ENCODE data around the gene NAALADL2. TPM values are rescaled to one million over a fixed set of nuclear protein-coding genes. Genes with fewer than 3 reads are reported as not detected.

NAALADL2 gene
- total RNA-seq, 1 experiment from 2014 or later, result 12.8 TPM

DNA sequence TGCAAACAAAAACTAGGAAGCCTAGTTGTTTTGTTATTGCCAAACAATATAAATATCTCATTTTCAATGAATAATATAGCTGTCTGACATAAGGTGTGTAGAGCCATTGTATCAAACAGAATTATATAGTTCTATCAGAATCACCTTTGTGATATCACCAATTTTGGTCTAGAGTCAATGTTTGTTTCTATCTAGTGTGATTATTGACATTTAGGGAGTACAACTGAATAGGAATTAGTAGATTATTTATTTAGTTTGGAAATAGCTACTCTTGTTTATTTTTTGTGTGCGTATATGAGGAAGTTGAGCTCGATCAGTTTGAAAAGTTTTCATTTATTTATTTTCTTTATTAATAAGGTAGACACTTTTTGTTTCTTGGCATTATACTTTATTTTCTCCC lies 389.7 kb downstream of the NAALADL2 start:
- H3K9me3 ChIP-seq (ENCODE audit: insufficient read depth, low read depth), result no peaks in the 10 kb centered on the region
- DNase-seq, result no peak
- no peaks in the 10 kb centered on the region for H4K20me1 ChIP-seq (ENCODE audit: insufficient read depth)
- no peak overlapping the region for H3K27ac ChIP-seq
- no TSS peak for BruUV-seq (replicated peaks)
- H3K4me1 ChIP-seq (replicated peaks; ENCODE audit: insufficient read depth), result no peaks in the 10 kb centered on the region
- POLR2A ChIA-PET (ENCODE audit: unreplicated experiment), result interaction anchor here (0.6 kb wide), 1 partner anchor 20 kb away, joined by 5 read pairs; no protein-coding TSS in a partner anchor
- no peak overlapping the region for H3K4me2 ChIP-seq
- CTCF ChIA-PET, result no interaction called here
- H3K9me2 ChIP-seq (ENCODE audit: insufficient read depth), result no peaks in the 10 kb centered on the region; the same call in 1 of the 2 replicates
- H3K36me3 ChIP-seq (ENCODE audit: low read depth), result no peaks in the 10 kb centered on the region
- H3K4me3 ChIP-seq, result no peak overlapping the region
- no peak overlapping the region for H2AFZ ChIP-seq
- intact Hi-C loops (cut with micrococcal nuclease; ENCODE audit: unreplicated experiment), result no loop called here
- H3K27me3 ChIP-seq (ENCODE audit: insufficient read depth, low read depth), result no peaks in the 10 kb centered on the region
- TF ChIP-seq, protein P1, sequence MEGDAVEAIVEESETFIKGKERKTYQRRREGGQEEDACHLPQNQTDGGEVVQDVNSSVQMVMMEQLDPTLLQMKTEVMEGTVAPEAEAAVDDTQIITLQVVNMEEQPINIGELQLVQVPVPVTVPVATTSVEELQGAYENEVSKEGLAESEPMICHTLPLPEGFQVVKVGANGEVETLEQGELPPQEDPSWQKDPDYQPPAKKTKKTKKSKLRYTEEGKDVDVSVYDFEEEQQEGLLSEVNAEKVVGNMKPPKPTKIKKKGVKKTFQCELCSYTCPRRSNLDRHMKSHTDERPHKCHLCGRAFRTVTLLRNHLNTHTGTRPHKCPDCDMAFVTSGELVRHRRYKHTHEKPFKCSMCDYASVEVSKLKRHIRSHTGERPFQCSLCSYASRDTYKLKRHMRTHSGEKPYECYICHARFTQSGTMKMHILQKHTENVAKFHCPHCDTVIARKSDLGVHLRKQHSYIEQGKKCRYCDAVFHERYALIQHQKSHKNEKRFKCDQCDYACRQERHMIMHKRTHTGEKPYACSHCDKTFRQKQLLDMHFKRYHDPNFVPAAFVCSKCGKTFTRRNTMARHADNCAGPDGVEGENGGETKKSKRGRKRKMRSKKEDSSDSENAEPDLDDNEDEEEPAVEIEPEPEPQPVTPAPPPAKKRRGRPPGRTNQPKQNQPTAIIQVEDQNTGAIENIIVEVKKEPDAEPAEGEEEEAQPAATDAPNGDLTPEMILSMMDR (conservative IDR thresholded peaks at IDR 0.05), result no peak
- no peak for TF ChIP-seq EZH2 (IDR thresholded peaks at IDR 0.05; ENCODE audit: low read depth)
- H3K79me2 ChIP-seq (ENCODE audit: low read depth), result no peaks in the 10 kb centered on the region
- no peaks in the 10 kb centered on the region for H3F3A ChIP-seq (ENCODE audit: insufficient read depth, low read depth)

- ChIA-PET CTCF (no interaction called here), POLR2A (ENCODE audit: unreplicated experiment) (no interaction called here)
- DNase-seq, result no peak
- Histone ChIP-seq H4K20me1 (ENCODE audit: insufficient read depth) (no peaks in the 10 kb centered on the region), H3K27me3 (ENCODE audit: insufficient read depth, low read depth) (no peaks in the 10 kb centered on the region), H3K27ac (no peak overlapping the region), H3K9me3 (ENCODE audit: insufficient read depth, low read depth) (no peaks in the 10 kb centered on the region), H3K79me2 (ENCODE audit: low read depth) (no peaks in the 10 kb centered on the region), H3K36me3 (ENCODE audit: low read depth) (no peaks in the 10 kb centered on the region), H3K4me1 (replicated peaks; ENCODE audit: insufficient read depth) (no peaks in the 10 kb centered on the region), H3F3A (ENCODE audit: insufficient read depth, low read depth) (no peaks in the 10 kb centered on the region), H3K9me2 (ENCODE audit: insufficient read depth) (no peaks in the 10 kb centered on the region), H3K4me3 (no peak overlapping the region), H2AFZ (no peak overlapping the region), H3K4me2 (no peak overlapping the region)
- TF ChIP-seq, protein P1 (conservative IDR thresholded peaks at IDR 0.05), result no peak
- TF ChIP-seq EZH2 (IDR thresholded peaks at IDR 0.05; ENCODE audit: low read depth), result no peak
- intact Hi-C loops (cut with micrococcal nuclease; ENCODE audit: unreplicated experiment), result no loop called here
- BruUV-seq (replicated peaks), result no TSS peak
Measured at GRCh38 chr3:175255698-175256097, 396.6 kb downstream of the NAALADL2 start.

GRCh38 chr3:175257123-175257522 lies 398.0 kb downstream of the NAALADL2 start:
- ChIA-PET POLR2A (ENCODE audit: unreplicated experiment) (no interaction called here), CTCF (no interaction called here)
- no peaks in the 10 kb centered on the region for H3K9me2 ChIP-seq (ENCODE audit: insufficient read depth)
- no TSS peak for BruUV-seq (replicated peaks)
- DNase-seq, result no peak
- no peaks in the 10 kb centered on the region for H3K4me1 ChIP-seq (replicated peaks; ENCODE audit: insufficient read depth)
- no peaks in the 10 kb centered on the region for H3K36me3 ChIP-seq (ENCODE audit: low read depth)
- H2AFZ ChIP-seq, result no peak overlapping the region
- intact Hi-C loops (cut with micrococcal nuclease; ENCODE audit: unreplicated experiment), result no loop called here
- H3K79me2 ChIP-seq (ENCODE audit: low read depth), result no peaks in the 10 kb centered on the region
- H3K4me3 ChIP-seq, result no peak overlapping the region
- H3K9me3 ChIP-seq (ENCODE audit: insufficient read depth, low read depth), result no peaks in the 10 kb centered on the region
- H4K20me1 ChIP-seq (ENCODE audit: insufficient read depth), result no peaks in the 10 kb centered on the region
- H3K4me2 ChIP-seq, result no peak overlapping the region
- no peak overlapping the region for H3K27ac ChIP-seq
- no peaks in the 10 kb centered on the region for H3K27me3 ChIP-seq (ENCODE audit: insufficient read depth, low read depth)
- H3F3A ChIP-seq (ENCODE audit: insufficient read depth, low read depth), result no peaks in the 10 kb centered on the region
- TF ChIP-seq EZH2 (IDR thresholded peaks at IDR 0.05; ENCODE audit: low read depth), result no peak
- TF ChIP-seq, protein P1 (conservative IDR thresholded peaks at IDR 0.05), result no peak
